KOPT-K1 (cell line): ENCODE results near the gene UQCC2.

Source experiments
- H3K27ac ChIP-seq: fragments of 200-600 bp; sonication (generic); 2 replicates; pipeline ENCODE4 v1.5.1; 2016; ENCODE audit warnings: antibody characterized with exemption, mild to moderate bottlenecking, low read depth, low read length; ENCODE audit not compliant: poor library complexity, severe bottlenecking
- H3K36me3 ChIP-seq: fragments of 200-600 bp; sonication (generic); 2 replicates; pipeline ENCODE4 v1.5.1; 2017; ENCODE audit warnings: antibody characterized with exemption, mild to moderate bottlenecking, low read length, moderate library complexity; ENCODE audit not compliant: insufficient read depth
- H3K9me3 ChIP-seq: fragments of 200-600 bp; sonication (generic); 2 replicates; pipeline ENCODE4 v1.5.1; 2017; ENCODE audit warnings: antibody characterized with exemption, low read length, mild to moderate bottlenecking; ENCODE audit not compliant: insufficient read depth, poor library complexity, severe bottlenecking

Gene UQCC2

GRCh38 chr6:33747823-33748222 lies 36.3 kb upstream of the UQCC2 start:
- Histone ChIP-seq H3K36me3 (no peaks in the 10 kb centered on the region), H3K9me3 (no peaks in the 10 kb centered on the region), H3K27ac (no peak overlapping the region)

GRCh38 chr6:33746651-33747100 lies 35.2 kb upstream of the UQCC2 start, which contains the start of gene IP6K3:
Gene IP6K3, minus strand, starts transcription at chr6:33746905. Its CDS starts 11,429 bp downstream, at chr6:33735476.
- H3K36me3 ChIP-seq: no peaks in the 10 kb centered on the region
- H3K9me3 ChIP-seq: no peaks in the 10 kb centered on the region
- no peak within 1 kb of the TSS for H3K27ac ChIP-seq

GRCh38 chr6:33746036-33746600 lies 34.6 kb upstream of the UQCC2 start:
- Histone ChIP-seq H3K36me3 (no peaks in the 10 kb centered on the region), H3K9me3 (no peaks in the 10 kb centered on the region), H3K27ac (no peak overlapping the region)

- no peak overlapping the region for H3K27ac ChIP-seq
- H3K36me3 ChIP-seq: no peaks in the 10 kb centered on the region
- H3K9me3 ChIP-seq: no peaks in the 10 kb centered on the region
These were observed 34.0 kb upstream of the UQCC2 start for GRCh38 chr6:33745548-33745947.

DNA sequence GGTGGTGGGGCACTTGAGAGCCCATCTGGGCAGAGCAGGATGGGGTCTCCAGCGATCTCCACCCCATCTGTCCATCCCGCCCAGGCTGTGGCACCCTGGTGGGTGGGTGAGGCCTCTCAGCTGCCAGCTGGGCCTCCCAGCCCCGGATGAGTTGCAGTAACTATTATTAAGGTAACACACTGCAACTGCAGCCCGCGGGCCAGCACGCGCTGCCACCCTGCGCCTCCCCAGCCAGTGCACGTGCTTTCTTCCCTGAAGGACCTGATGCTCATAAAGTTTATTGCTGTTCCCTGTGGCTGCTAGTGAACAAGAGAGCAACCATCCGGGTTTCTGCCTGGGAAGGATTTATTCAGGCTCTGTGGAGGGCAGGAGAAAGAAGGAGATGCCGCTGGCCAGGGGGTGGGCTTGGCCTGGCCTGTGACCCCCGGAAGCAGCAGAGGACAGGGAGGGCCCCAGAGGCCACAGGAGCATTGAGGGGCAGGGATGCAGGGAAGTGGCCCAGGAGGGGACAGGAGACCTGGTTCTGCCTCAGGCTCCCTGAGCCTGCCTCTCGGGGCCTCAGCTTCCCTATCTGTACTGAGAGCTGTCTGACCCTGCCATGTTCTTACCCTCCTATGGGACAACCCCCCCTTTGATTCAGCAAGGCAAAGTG lies 33.5 kb upstream of the UQCC2 start:
- no peak overlapping the region for H3K27ac ChIP-seq
- H3K9me3 ChIP-seq: no peaks in the 10 kb centered on the region
- H3K36me3 ChIP-seq: no peaks in the 10 kb centered on the region

DNA sequence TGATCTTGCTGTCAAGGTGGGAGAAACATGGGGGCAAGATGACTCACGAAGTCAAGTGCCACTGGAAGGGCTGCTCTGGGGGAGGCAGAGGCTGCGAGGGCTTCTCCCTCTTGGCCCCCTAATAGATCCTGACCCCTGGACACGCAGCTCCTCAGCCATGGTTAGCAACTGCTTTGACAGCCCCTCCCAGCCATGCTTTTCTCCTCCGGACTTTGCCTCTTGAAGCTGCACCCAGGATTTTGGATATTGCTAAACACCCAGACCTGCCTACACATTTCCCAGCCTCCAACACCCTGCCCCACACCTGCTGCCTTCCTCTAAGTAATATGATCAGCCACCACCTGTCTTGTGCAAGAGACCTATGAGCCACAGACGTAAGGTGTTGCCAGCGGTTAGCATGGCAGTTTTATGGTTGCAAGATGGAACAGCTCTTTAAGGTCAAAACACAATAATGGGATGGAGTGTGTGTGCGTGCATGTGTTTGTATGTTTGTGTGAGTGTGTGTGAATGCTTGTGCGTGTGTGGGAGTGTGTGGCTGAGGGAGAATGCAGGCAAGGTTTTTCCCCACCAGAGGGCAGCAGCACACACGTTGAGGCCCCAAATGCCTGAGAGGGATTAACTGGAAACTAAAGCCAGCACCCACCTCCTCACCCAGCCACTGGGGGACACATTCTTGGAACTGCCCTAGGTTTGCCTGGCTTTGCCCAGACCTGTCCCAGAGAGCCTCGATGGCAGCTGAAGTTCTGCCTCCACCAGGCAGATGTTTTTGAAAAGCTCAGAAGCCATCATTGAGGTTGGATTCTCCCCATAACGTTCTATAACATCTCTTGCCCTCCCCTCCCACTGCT lies 32.7 kb upstream of the UQCC2 start:
- Histone ChIP-seq H3K36me3 (no peaks in the 10 kb centered on the region), H3K27ac (no peak overlapping the region), H3K9me3 (no peaks in the 10 kb centered on the region)

- no peak overlapping the region for H3K27ac ChIP-seq
- H3K9me3 ChIP-seq: no peaks in the 10 kb centered on the region
- H3K36me3 ChIP-seq: no peaks in the 10 kb centered on the region
These were observed 31.3 kb upstream of the UQCC2 start for GRCh38 chr6:33742837-33743236.

GRCh38 chr6:33742092-33742491 lies 30.6 kb upstream of the UQCC2 start:
- Histone ChIP-seq H3K27ac (no peak overlapping the region), H3K9me3 (no peaks in the 10 kb centered on the region), H3K36me3 (no peaks in the 10 kb centered on the region)

DNA sequence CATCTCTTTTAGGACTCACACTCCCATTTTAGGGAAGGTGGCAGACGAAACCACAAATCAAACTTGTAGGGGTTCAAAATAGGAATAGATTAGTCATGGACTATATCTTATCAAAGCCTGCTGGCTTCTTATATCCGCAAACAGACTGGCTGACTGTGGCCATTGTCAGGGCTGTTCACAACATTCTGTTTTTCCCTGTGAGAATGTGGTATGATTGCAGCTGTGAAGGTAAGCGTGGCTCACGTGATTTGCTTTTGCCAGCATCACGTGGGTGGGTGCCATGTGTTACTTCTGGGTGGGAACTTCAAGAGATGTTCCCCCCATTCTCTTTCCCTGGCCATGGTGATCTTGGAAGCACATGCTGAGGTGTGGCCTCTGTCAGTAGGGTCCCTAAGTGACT lies 29.3 kb upstream of the UQCC2 start:
- no peaks in the 10 kb centered on the region for H3K9me3 ChIP-seq
- H3K36me3 ChIP-seq: no peaks in the 10 kb centered on the region
- no peak overlapping the region for H3K27ac ChIP-seq

DNA sequence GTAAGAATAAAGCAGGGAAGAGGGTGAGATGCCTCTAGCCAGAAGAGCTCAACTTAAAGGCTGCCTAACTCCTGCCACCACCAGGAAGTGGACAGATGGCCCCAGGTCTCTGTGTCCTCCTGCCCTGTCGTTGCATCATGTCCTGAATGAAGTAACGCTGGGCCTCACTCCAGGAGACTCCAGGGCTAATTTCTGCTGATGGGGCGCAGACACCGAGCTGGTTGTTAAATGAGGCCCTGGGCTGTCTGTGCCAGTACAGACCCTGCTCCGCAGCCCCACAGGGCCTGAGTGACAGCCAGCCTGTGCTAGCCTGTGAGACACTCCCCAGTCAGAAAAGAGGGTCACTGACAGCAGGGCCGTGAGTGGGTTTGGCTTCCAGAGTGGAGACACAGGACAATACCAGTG lies 28.7 kb upstream of the UQCC2 start:
- Histone ChIP-seq H3K27ac (no peak overlapping the region), H3K9me3 (no peaks in the 10 kb centered on the region), H3K36me3 (no peaks in the 10 kb centered on the region)

DNA sequence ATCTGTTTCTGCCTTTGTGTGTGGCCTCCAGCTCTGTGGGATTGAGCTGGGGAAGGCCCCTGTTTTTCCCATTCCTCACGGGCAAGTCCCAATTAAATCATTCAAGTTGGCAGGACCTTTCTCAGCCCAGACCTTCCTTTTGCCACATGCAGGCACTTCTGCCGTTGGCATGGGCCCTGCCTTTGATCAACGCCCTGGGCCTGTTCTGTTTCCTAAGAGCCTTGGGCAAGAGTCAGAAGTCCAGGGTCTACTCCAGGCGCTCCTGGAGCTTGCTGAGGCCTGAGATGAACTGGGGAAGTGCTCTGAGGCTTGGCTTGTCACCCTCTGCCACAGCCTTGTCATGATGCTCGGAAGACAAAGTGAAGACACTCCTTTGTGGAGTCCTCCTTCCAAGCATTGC lies 28.1 kb upstream of the UQCC2 start:
- H3K27ac ChIP-seq: no peak overlapping the region

GRCh38 chr6:33738879-33739278 lies 27.4 kb upstream of the UQCC2 start:
- H3K36me3 ChIP-seq: no peaks in the 10 kb centered on the region
- H3K9me3 ChIP-seq: no peaks in the 10 kb centered on the region
- H3K27ac ChIP-seq: no peak overlapping the region

More for the DNA sequence above, 28.1 kb upstream of the UQCC2 start:
- H3K9me3 ChIP-seq: no peaks in the 10 kb centered on the region
- H3K36me3 ChIP-seq: no peaks in the 10 kb centered on the region

DNA sequence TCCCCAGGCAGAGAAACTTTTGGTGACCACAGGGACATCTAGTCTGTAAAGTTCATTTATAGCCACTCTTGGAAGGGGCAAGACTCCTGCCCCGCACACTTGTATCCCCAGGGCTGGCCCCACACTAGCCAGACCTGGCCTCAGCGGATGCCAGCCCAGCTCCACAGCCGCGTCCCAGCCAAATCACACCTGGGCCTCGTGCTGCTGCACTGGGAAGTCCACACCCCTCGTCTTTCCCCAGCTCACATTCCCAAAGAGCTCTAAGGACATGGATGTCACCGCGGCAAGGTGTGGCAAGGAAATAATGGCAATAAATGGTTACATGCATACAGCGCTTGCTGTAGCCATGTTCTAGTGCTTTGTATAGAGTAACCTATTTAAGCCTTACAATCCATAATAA lies 26.7 kb upstream of the UQCC2 start:
- no peak overlapping the region for H3K27ac ChIP-seq
- H3K9me3 ChIP-seq: no peaks in the 10 kb centered on the region
- H3K36me3 ChIP-seq: no peaks in the 10 kb centered on the region

DNA sequence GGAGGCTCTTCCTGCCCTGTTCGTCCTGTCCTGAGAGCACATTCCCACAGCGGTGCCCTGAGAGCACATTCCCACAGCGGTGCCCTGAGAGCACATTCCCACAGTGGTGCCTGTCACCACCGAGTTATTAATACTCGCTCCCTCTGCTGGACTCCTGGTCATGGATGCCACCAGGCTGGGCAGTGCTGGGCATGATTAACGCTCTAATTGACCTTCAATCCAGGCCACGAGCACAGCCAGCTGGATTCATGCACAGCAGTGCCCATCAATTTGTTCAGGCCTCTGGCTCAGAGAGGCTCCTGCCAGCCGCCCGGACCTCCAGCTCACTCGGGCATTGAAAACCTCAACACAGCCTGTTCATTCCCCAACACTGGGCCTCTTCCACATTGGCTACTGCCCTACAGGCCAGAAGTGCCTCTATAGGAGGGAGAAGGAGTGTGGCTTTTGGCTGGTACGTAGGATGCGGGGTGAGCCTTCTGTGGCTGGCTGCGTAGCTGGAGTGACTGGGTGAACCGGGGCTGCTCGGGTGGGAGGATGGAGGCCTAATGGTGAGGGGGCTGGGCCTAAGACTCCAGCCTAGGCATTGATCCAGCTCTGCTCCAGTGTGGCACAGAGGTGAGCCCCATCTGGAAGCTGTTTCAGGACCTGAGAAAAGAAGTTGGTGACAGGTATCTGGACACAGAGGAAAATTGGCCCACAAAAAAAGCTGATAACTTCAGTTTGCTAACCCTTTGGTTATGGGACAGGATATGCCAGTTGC lies 25.9 kb upstream of the UQCC2 start:
- Histone ChIP-seq H3K36me3 (no peaks in the 10 kb centered on the region), H3K27ac (no peak overlapping the region), H3K9me3 (no peaks in the 10 kb centered on the region)

GRCh38 chr6:33735216-33735615 lies 23.7 kb upstream of the UQCC2 start:
- no peaks in the 10 kb centered on the region for H3K36me3 ChIP-seq
- H3K9me3 ChIP-seq: no peaks in the 10 kb centered on the region
- no peak overlapping the region for H3K27ac ChIP-seq
